HUDEP-2 (cell line): ENCODE measurements around the gene HMGA1.

Source experiments
- DNase-seq, 76 experiments: peaks; one replicate each; lab custom pipeline; 2025; ENCODE audit not compliant: unreplicated experiment in 76 of 76; lab: John Stamatoyannopoulos, UW

The HMGA1 gene

GRCh38 chr6:34236443-34237315 lies at the start of gene HMGA1:
Gene HMGA1 (plus strand): TSS chr6:34236873. CDS start chr6:34240781, 3,908 bp downstream.
- DNase-seq: peak in 75 of 76 experiments; percentile 66 to 96 (median 90)

GRCh38 chr6:34189806-34190503 lies 46.7 kb upstream of the HMGA1 start:
- peak in 58 of 76 experiments; percentile 8 to 74 (median 44) for DNase-seq

DNA sequence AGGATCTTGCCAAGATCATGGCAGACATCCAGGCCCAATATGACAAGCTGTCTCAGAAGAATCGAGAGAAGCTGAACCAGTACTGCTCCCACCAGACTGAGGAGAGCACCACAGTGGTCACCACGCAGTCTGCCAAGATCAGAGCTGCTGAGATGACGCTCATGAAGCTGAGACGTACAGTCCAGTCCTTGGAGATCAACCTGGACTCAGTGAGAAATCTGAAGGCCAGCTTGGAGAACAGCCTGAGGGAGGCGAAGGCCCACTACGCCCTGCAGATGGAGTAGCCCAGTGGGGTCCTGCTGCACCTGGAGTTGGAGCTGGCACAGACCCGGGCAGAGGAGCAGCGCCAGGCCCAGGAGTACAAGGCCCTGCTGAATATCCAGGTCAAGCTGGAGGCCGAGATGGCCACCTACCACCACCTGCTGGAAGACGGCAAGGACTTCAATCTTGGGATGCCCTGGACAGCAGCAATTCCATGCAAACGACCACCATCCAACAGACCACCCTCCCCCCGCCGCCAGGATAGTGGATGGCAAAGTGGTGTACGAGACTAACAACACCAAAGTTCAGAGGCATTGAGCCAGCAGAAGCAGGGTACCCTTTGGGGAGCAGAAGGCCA lies 46.1 kb upstream of the HMGA1 start:
- no peak for DNase-seq

GRCh38 chr6:34194772-34195171 lies 41.9 kb upstream of the HMGA1 start:
- DNase-seq: no peak

GRCh38 chr6:34195726-34196115 lies 41.0 kb upstream of the HMGA1 start:
- DNase-seq: no peak

DNA sequence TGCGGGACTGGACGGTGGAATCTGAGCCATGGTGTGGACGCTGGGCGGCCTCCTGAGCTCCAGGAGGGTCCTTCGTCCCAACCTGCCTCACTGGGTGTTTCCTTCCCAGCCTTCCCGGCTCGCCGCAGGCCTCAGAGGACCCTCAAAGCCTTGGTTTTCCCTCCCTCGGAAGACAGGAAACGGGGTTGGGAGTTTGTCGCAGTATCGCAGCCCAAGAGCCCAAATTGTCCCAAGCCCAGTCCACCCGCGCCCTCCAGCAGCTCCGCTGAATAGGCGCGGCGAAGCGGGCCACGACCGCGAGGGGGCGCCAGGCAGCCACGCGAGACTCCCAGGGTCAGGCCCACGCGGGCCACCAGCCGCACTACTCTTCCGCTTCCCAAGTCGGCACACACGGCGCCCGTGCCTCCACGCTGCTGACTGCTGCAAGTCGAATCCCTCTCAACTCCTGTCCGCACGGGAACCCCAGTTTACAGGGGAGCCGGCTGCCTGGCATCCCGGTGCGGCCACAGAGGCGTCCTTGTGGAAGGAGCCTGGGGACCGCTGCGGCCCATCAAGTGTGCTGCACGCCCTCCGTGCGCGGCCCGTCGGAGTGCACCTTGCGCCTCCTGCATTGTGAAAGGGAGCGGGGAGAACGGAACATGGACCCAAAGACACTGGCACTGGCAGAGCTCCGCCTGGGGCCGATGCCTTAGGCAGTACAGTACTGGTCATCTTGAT lies 40.4 kb upstream of the HMGA1 start:
- DNase-seq: peak in 69 of 76 experiments; percentile 13 to 87 (median 73)

DNA sequence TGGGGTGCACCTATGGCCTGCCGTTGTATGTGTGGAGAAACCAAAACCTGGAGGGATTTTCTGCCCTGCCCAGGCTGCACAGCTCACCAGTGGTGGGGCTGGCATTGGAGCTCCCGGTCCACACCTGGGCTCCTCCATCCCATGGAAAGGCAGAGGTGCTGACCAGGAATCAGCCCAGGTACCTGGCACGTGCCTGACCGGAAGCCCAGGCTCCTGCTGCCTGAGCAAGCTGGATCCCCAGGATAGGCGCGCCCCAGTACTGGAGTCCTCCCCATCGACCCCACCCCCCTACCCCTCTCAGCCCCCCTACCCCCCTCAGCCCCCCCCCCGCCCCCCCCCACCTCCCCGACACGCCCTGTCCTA lies 39.9 kb upstream of the HMGA1 start:
- no peak for DNase-seq

DNA sequence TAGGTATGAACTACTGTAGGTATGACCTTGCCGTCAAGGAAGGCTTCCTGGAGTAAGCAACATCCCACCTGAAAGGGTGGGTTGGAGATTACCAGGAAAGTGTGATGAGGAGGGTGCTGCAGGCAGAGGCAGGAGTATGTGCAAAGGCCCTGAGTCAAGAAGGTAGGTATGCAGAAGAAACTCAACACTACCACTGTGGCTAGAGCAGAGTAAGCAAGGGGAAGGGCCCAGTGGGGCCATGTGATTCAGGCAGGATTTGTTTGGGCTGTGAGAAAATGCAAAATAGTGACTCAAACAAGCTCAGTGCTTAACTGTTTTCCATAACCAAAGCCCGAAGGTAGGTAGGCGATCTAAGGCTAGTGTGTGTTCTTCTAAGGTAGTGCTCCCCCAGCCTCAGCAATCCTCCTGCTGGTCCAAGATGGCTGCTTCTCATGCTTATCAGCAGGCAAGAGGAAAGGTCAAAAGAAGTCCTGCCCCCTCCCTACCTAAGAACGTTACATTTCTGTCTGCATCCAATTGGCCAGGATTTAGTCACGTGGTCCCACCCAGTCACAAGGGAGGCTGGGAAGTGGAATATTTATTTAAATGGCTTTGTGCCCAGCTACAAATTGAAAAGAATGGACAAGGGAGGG lies 36.2 kb upstream of the HMGA1 start:
- DNase-seq: peak in 12 of 76 experiments; percentile 23 to 56 (median 31)

DNA sequence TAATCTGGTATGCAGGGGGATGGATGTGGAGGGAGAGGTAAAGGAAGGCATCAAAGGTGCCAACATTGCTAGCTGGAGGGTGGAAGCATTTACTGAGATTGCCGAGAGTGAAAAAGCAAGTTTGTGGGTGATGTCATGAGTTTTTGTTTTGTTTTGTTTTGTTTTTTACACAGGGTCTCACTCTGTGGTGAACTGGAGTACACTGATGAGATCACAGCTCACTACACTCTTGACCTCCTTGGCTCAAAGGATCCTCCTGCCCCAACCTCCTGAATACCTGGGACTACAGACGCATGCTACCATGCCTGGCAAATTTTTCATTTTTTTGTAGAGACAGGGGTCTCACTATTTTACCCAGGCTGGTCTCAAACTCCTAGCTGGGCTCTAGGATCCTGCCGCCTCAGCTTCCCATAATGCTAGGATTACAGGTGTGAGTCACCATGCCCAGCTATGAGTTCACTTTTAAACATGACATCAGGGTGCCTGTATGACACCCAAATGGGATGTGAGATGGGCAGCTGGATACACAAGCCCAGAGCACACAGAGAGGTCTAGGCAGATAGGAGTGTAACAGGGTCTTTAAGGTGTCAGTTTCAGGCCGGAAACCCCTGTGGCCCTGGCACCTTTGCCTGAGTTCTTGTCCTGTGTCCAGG lies 35.1 kb upstream of the HMGA1 start:
- no peak for DNase-seq

DNA sequence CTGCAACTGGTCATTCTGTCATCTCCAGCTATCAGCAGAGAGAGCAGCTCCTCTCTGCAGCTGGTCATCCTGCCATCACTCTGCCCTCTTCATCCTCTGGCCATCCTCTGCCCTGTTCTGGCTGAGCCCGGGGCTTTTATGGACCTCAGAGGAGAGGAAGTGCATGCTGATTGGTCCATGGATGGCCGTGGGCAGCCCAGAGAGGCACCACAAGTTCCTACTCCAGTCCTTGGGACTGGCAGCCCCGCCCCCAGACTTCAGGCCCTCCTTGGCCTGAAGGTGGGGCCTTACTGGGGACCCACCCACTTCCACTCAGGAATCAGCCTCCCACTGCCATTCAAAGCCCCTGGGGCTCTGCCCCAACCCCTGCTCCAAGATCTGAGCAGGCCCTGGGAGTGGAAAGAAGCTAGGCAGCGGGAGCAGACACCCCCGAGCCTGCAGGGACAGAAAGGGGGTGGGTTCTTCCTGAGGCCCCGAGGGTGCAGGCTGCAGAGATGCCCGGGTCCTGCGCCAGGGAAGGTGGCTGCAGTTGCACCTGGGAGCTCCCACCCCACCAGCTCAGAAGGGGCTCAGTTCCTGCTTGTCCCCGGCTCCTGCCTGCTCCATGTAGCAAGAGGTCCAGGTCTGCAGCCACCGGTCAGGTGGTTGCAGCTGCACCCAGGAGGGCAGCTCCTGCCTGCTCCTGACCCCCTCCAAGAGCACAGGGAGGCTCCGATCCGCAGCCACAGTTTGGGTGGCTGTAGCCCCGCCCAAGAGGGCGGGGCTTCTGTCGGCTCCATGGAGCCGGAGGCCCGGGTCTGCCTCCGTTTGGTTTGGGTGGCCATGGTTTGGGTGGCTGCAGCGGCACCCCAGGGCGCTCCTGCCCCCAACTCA lies 34.1 kb upstream of the HMGA1 start:
- DNase-seq: peak in 12 of 76 experiments; percentile 15 to 43 (median 26)

GRCh38 chr6:34204693-34205092 lies 32.0 kb upstream of the HMGA1 start:
- no peak for DNase-seq

DNA sequence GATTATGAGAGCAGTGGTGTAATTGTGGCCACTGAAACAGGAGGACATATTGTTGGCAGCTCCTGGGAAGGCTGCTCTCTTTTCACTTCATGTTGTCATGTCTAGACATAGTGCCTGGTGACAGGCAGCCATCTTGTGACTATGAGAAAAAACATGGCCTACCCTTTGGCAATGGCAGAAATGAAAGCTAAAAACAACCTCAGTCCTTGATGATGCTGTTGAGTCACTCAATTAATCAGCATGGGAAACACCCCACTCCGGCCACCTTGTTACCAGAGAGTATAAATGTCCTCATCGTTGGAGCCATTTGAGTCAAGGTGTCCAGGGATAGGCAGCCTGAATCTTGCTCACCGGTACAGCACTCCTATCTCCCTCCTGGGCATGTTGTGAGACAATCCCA lies 31.2 kb upstream of the HMGA1 start:
- no peak for DNase-seq

- DNase-seq: no peak
Observed at GRCh38 chr6:34205916-34206315, 30.8 kb upstream of the HMGA1 start.

- no peak for DNase-seq
Observed at GRCh38 chr6:34206726-34207125, 29.9 kb upstream of the HMGA1 start.

DNA sequence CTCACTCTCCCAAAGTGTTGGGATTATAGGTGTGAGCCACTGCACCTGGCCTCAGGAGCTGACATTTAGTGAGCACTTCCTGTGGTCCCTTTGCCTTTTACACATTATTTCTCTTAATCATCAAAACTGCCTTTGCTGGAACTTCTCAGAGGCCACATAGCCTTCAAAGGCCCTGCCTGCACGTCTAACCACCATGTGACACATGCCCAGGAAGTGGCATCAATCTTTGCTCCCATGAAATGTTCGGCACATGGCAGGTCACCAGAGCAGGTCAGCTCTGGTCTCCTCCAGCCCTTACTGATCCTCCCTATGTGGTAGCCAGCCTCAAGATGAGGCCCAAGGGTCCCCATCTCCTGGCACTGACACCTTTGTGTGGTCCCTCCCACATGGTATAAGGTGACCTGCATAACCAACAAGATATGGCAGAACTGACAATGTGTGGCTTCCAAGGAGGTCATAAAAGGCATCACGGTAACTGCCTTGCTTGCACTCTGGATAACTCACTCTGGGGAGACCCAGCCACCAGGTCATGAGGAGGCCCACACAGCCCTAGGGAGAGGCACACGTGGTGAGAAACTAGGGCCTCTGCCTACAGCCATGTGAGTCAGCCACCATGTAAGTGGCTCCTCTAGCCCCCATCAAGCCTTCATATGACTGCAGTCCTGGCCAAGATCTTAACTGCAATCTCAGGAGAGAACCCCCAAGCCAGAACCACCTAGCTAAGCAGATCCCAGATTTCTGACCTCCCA lies 28.8 kb upstream of the HMGA1 start:
- DNase-seq: no peak

GRCh38 chr6:34213772-34214171 lies 22.9 kb upstream of the HMGA1 start:
- no peak for DNase-seq

- DNase-seq: no peak
Observed at GRCh38 chr6:34218691-34219090, 18.0 kb upstream of the HMGA1 start.

DNA sequence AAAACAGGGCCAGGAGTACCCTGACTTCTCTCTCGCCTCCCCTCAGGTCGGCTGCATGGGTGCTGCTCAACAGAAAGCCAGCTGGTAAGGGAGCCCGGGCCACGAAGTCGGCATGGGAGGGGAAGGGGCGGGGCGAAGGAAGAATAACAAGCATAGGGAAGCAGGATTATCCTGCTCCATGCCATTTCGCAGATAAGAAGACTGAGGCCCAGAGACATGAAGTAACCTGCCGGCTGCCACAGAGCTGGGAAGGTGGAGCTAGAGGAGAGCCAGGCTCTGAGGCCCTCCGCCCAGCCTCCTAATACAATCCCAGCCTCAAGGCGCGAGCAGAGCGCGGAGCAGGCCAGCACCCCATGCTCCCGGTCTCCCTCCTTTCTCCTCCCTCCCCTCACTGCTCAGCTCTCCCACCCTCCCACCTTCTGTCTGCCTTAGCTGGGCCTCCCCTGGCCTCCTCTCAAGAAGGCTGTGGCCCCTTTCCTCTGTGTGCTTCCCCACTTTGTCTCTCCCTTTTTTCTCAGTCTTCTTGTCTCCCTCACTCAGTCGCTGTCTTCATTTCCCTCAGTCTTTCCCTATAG lies 13.2 kb upstream of the HMGA1 start:
- no peak for DNase-seq
